GM21825 (cell line): ENCODE measurements around the gene CSTPP1.
"Not testable (repeated sequence)": the region's sequence is repeated elsewhere in the genome, so short reads cannot be mapped to it uniquely, and the experiment has no call there.

Experiments
- ATAC-seq: cut with Tn5 transposase; IDR thresholded peaks from one replicate; pipeline ENCODE4 v1.9.1; 2021; ENCODE audit warnings: mild to moderate bottlenecking, moderate library complexity; ENCODE audit not compliant: unreplicated experiment

CSTPP1 gene

GRCh38 chr11:47034091-47034490 is 97.5 kb downstream of the CSTPP1 start:
- ATAC-seq: no peak

DNA sequence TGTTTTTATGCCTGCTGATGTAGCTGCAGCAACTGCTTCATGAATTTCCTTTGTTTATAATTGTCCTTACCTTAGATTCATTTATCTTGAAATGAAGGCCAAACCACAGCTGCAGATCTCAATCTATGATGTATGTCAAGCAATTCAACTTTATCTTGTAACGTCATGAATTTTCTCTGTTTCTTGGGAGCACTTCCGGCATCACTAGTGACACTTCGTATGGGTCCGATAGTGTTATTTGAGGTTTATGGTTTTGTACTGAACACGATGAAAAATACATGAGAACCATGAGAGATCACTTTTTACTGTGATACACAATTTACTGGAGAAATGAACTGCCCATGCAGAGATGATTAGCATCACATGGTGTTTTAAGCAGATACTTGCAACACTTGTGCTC is 98.5 kb downstream of the CSTPP1 start:
- ATAC-seq: no peak

DNA sequence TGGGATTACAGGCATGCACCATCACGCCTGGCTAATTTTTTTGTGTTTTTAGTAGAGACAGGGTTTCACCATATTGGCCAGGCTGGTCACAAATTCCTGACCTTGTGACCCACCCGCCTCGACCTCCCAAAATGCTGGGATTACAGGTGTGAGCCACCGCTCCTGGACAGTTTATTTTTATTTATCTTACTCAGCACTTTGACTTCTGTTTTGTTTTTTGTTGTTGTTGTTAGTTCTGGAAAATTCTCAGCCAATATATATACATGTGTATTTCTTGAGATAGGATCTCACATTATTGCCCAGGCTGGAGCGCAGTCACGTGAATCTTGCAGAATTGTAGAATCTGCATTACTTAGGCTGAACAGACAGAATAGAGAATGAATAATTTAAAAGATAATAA is 107.6 kb downstream of the CSTPP1 start:
- no peak for ATAC-seq

GRCh38 chr11:47047972-47048371 is 111.4 kb downstream of the CSTPP1 start:
- no peak for ATAC-seq

- ATAC-seq: no peak
Observed at GRCh38 chr11:47050284-47050683, 113.7 kb downstream of the CSTPP1 start.

DNA sequence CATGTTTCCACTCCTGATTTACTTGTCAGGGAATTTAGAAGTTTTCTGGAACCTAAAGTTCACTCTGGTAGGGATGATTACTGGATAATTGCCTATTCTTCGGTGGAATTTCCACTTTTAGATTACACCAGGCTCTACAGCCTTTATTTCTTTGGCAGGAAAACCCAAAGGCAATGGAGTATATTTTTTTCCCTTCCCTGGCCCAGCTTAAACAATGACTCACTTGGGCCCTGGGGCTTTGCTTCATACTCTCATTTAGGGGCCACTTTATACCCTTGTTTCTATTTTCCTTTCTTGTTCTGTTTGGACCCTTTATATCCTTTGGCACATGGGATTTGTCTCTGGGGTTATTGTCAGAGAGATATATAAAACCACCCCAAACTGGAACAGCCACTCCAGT is 114.7 kb downstream of the CSTPP1 start:
- ATAC-seq: no peak

GRCh38 chr11:47052165-47052564 is 115.6 kb downstream of the CSTPP1 start:
- ATAC-seq: no peak

- no peak for ATAC-seq
Observed at GRCh38 chr11:47052576-47052975, 116.0 kb downstream of the CSTPP1 start.

DNA sequence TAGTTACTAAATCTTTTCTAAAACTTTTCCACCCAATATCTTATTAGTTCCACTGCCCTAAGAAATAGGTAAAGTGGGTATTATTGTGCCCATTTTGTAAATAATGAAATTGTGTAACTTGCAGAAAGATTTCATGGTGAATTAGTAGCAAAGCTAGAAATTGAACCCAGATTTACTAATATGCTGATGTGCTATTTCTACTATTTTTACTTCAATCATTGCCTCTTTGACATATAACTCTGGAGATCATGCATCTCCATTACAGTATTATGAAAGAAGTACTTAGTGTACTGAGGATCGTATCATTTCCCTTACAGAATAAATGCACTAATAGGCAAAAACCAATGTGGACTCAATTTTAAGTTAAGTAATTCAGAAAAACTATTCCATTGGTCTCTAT is 119.0 kb downstream of the CSTPP1 start:
- ATAC-seq: no peak

- ATAC-seq: no peak
Observed at GRCh38 chr11:47056261-47056915, 119.8 kb downstream of the CSTPP1 start.

DNA sequence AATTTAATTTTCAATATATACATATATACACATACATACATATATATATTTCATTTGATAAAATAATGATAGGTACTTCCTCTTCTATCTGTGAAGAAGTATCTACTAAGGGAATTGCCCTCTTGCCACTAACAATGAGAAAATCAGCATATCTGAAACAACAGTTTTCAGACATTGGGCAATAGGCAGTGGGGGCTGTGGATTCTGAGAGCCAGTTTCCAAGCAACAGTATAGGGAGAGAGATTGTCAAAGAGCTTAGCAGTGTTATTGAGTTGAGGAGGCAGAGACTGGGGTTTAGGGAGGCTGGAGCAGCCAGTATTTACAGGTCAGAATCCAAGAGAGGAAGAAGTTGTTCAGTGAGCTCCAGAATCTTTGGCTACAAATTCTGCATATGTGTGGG is 120.8 kb downstream of the CSTPP1 start:
- ATAC-seq: no peak

DNA sequence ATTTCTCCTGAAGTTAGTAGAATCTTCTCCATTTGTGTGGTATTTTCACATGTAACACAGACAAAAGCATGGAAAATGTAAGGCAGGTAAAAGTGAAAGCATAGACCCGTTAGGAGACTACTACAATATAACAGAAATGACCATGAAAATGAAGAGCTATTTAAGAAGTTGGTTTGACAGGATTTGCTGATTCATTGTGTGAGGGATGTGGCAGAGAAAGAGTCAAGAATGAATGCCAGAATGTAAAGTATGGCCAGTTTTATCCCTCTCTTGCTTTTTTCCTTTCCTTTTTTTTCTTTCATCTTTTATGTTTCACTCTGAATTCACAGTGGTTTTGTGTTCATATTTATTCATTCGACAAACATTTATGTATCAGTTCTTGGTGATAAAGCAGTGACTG is 124.2 kb downstream of the CSTPP1 start:
- no peak for ATAC-seq

DNA sequence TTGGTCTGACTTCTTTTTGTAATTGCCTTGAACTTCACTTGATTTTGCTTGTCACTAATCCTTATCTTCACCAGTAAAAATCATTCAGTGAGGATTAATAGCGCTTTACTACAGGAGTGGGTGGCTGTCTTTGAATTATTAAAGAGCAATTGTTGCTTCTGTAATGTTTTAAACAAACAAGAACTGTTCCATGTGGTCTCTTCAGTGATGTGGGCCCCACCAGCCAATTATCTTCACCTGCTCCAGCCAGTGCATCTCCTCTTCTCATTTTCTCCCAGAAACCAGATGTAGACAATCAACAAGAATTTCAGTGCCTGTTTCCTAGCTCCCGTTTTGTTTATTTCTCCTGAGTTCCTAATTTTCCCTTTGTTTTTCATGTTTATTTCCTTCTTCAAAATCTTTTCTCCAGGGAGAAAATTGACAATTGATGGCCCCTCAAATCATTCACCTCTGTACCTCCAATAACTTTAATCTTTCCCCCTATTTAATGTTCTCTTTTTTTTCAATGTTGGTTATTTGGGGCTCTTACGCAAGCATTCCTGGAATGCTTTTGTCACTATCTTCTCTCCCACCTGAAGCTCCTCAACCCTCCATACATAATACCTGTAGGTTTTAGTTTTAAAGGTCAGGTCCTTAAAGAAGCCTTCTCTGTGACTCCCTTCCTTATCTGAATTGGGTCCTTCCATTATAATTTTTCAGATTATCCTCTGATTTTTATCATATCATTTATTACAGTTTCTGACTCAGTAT is 125.0 kb downstream of the CSTPP1 start:
- no peak for ATAC-seq

DNA sequence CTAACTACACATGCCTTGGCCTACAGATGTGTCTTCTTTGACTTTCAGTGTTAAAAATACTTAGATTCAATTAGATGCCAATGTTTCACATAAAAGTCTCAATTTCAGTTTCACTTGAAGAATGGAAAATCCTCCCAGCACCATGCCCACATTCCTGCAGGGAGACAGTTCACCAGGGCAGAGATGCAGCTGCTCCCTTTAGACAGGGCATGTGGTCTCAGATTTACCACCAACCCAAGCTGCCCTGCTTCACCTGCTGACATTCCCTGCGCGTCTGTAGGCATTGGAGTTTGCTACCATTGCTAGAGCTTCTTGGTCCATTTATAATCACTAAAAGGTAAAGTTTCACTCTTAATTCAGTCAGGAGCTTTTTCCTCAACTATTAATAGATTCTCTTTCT is 126.2 kb downstream of the CSTPP1 start:
- ATAC-seq: no peak

- ATAC-seq: no peak
Observed at GRCh38 chr11:47067401-47067800, 130.8 kb downstream of the CSTPP1 start.

GRCh38 chr11:47070769-47071168 is 134.2 kb downstream of the CSTPP1 start:
- no peak for ATAC-seq

GRCh38 chr11:47071341-47071740 is 134.8 kb downstream of the CSTPP1 start:
- no peak for ATAC-seq

GRCh38 chr11:47071791-47072261 is 135.3 kb downstream of the CSTPP1 start:
- ATAC-seq: no peak

- no peak for ATAC-seq
Observed at GRCh38 chr11:47078751-47079521, 142.4 kb downstream of the CSTPP1 start.

DNA sequence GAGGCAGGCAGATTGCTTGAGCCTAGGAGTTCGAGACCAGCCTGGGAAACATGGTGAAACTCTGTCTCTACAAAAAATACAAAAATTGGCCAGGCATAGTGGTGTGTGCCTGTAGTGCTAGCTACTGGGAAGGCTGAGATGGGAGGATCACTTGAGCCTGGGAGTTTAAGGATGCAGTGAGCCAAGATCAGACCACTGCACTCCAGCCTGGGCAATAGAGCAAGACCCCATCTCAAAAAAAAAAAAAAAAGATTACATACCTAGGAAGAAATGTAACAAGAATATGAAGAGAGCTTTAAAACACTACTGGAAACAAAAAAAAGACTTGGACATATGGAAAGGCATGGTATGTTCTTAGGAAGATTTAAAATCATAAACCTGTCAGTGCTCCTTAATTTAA is 144.2 kb downstream of the CSTPP1 start:
- not testable (repeated sequence) for ATAC-seq

DNA sequence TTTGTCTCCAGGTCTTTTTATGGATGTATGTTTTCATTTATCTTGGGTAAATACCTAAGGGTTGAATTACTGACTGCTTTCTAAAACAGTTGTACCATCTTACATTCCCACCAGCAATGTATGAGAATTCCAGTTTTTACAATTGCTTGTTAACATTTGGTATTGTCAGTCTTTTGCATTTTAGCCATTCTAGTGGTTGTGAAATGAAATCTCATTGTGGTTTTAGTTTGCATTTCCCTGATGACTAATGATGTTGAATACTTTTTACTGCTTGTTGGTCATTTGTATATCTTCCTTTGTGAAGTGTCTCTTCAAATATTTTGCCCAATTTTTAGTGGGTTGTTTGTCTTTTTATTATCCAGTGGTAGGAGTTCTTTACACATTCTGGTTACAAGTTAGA is 147.4 kb downstream of the CSTPP1 start:
- ATAC-seq: no peak

GRCh38 chr11:47087801-47088200 is 151.2 kb downstream of the CSTPP1 start:
- no peak for ATAC-seq
